Left ventricle myocardium inferior (tissue), 1 donor: Measurements from ENCODE around the gene TMEM52B. TPM values are rescaled to one million over a fixed set of nuclear protein-coding genes. Genes with fewer than 3 reads are reported as not detected.

ENCODE experiments used
- DNase-seq: peaks from one replicate; pipeline ENCODE4 v3.0.0-alpha.2; 2020
- H3K27ac ChIP-seq: fragments of 200-600 bp; replicated peaks from 2 replicates; pipeline ENCODE4 v1.8.0; 2021
- H3K27me3 ChIP-seq: fragments of 200-600 bp; 2 replicates; pipeline ENCODE4 v1.8.0; 2021; ENCODE audit warnings: low read depth
- H3K36me3 ChIP-seq: fragments of 200-600 bp; 2 replicates; pipeline ENCODE4 v1.8.0; 2021
- H3K4me1 ChIP-seq: fragments of 200-600 bp; 2 replicates; pipeline ENCODE4 v1.8.0; 2021
- H3K4me3 ChIP-seq: fragments of 200-600 bp; 2 replicates; pipeline ENCODE4 v1.8.0; 2021; ENCODE audit warnings: mild to moderate bottlenecking, moderate library complexity
- H3K9me3 ChIP-seq: fragments of 200-600 bp; replicated peaks from 2 replicates; pipeline ENCODE4 v1.8.0; 2021
- intact Hi-C: fragments of 100-400 bp; cut with micrococcal nuclease; formaldehyde crosslinking; loops from one replicate; pipeline ENCODE4 v1.11.0; 2022
- total RNA-seq: library from RNA; stranded (reverse); fragmentation: NEBNext Ultra II Directional; extraction: Animal tissue kit (Norgen Biotek cat#: 25700); gene quantifications from one replicate; pipeline ENCODE4 v1.2.1, GENCODE V29; 2021
- TF ChIP-seq, protein P1 (sequence below): fragments of 200-600 bp; IDR thresholded peaks from 2 replicates; pipeline ENCODE4 v1.8.0; 2021; ENCODE audit warnings: antibody characterized with exemption, mild to moderate bottlenecking, borderline replicate concordance
- donor health status: DM: no; HTN: yes; CAD: no; lungs with severe emphysema.

TMEM52B gene
- total RNA-seq, 1 donor from 2014 or later, result not detected

GRCh38 chr12:10136637-10137205 is 42.1 kb upstream of the TMEM52B start:
- intact Hi-C loops, result no loop called here

DNA sequence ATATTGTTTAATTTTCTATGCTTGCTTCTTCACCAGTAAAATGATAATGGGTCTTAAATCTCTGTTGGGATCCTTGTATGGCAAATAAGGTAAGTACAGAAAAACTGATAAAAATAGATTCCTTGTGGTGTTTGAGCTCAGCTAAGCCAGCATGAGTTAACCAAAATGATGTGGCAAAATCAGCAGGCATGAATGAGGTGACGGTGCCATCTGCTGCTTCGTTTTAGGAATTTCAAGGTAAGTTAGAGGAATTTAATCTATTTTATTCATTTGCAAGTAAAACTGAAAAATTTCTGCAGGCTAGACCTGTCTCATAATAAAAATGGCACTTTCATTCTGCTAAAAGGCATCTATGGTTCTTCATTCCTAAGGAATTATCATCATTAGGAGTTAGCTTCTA is 38.8 kb upstream of the TMEM52B start:
- no peak overlapping the region for H3K27ac ChIP-seq
- H3K4me1 ChIP-seq, result peaks cover 17% of the 10 kb centered on the region
- no peak overlapping the region for H3K4me3 ChIP-seq
- DNase-seq, result no peak
- H3K9me3 ChIP-seq, result no peaks in the 10 kb centered on the region
- H3K27me3 ChIP-seq, result no peaks in the 10 kb centered on the region
- no peaks in the 10 kb centered on the region for H3K36me3 ChIP-seq
- TF ChIP-seq, protein P1, sequence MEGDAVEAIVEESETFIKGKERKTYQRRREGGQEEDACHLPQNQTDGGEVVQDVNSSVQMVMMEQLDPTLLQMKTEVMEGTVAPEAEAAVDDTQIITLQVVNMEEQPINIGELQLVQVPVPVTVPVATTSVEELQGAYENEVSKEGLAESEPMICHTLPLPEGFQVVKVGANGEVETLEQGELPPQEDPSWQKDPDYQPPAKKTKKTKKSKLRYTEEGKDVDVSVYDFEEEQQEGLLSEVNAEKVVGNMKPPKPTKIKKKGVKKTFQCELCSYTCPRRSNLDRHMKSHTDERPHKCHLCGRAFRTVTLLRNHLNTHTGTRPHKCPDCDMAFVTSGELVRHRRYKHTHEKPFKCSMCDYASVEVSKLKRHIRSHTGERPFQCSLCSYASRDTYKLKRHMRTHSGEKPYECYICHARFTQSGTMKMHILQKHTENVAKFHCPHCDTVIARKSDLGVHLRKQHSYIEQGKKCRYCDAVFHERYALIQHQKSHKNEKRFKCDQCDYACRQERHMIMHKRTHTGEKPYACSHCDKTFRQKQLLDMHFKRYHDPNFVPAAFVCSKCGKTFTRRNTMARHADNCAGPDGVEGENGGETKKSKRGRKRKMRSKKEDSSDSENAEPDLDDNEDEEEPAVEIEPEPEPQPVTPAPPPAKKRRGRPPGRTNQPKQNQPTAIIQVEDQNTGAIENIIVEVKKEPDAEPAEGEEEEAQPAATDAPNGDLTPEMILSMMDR, result peak; percentile 70
- intact Hi-C loops, result loop anchor here (2.0 kb wide), 1 partner anchor 107 kb away; no protein-coding TSS in a partner anchor

More at GRCh38 chr12:10136637-10137205, 42.1 kb upstream of the TMEM52B start:
- Histone ChIP-seq H3K27ac (no peak overlapping the region), H3K4me3 (no peak overlapping the region), H3K36me3 (no peaks in the 10 kb centered on the region), H3K4me1 (peaks cover 10% of the 10 kb centered on the region), H3K27me3 (no peaks in the 10 kb centered on the region), H3K9me3 (no peaks in the 10 kb centered on the region)
- TF ChIP-seq, protein P1, result no peak
- no peak for DNase-seq

GRCh38 chr12:10142976-10143589 is 35.7 kb upstream of the TMEM52B start:
- intact Hi-C loops, result no loop called here
- Histone ChIP-seq H3K9me3 (no peaks in the 10 kb centered on the region), H3K4me1 (peaks cover 17% of the 10 kb centered on the region), H3K36me3 (no peaks in the 10 kb centered on the region), H3K27me3 (no peaks in the 10 kb centered on the region), H3K27ac (peak overlapping the region; percentile 51), H3K4me3 (no peak overlapping the region)
- TF ChIP-seq, protein P1, result no peak
- DNase-seq, result no peak

- Histone ChIP-seq H3K4me1 (peaks cover 15% of the 10 kb centered on the region), H3K4me3 (no peak overlapping the region), H3K27ac (no peak overlapping the region), H3K27me3 (no peaks in the 10 kb centered on the region), H3K36me3 (no peaks in the 10 kb centered on the region), H3K9me3 (no peaks in the 10 kb centered on the region)
- TF ChIP-seq, protein P1, result no peak
- intact Hi-C loops, result no loop called here
- DNase-seq, result no peak
These were observed 31.0 kb upstream of the TMEM52B start for GRCh38 chr12:10147714-10148403.

- Histone ChIP-seq H3K4me1 (peaks cover 14% of the 10 kb centered on the region), H3K9me3 (no peaks in the 10 kb centered on the region), H3K27ac (no peak overlapping the region), H3K27me3 (no peaks in the 10 kb centered on the region), H3K36me3 (no peaks in the 10 kb centered on the region), H3K4me3 (no peak overlapping the region)
- no peak for DNase-seq
- intact Hi-C loops, result loop anchor here (2.0 kb wide), 1 partner anchor 39 kb away; no protein-coding TSS in a partner anchor
- TF ChIP-seq, protein P1, result no peak
These were observed 27.2 kb upstream of the TMEM52B start for GRCh38 chr12:10151621-10152020.
